IMR-90 (cell line): ENCODE data around the gene XRCC3. TPM values are rescaled to one million over a fixed set of nuclear protein-coding genes. Genes with fewer than 3 reads are reported as not detected.

Source experiments
- ATAC-seq: fragments of 200-7000 bp; cut with Tn5 transposase; 2 replicates; pipeline ENCODE4 v1.9.1; 2020; ENCODE audit warnings: low read depth, mild to moderate bottlenecking, moderate library complexity
- BruUV-seq: library from RNA; stranded (reverse); fragments of 400-500 nt; replicated peaks from 2 replicates; lab custom pipeline; 2021; lab: Mats Ljungman, UMichigan
- CTCF ChIA-PET: fragments of 300-600 bp; formaldehyde crosslinking; extraction: SDS; loops from one replicate; lab custom pipeline; 2021; ENCODE audit warnings: antibody characterized with exemption; lab: Yijun Ruan, JAX
- POLR2A ChIA-PET: fragments of 300-600 bp; sonication (Branson Sonifier 250); formaldehyde crosslinking; loops from one replicate; lab custom pipeline; 2022; ENCODE audit warnings: antibody characterized with exemption; ENCODE audit not compliant: unreplicated experiment; lab: Charles Lee
- DNase-seq: peaks from one replicate; pipeline ENCODE4 v3.0.0; 2013
- H2AFZ ChIP-seq: replicated peaks from 2 replicates; pipeline ENCODE3; 2013; ENCODE audit warnings: low read length, mild to moderate bottlenecking; ENCODE audit not compliant: poor library complexity
- H2AK5ac ChIP-seq: 2 replicates; pipeline ENCODE4 v1.6.1; 2013; ENCODE audit warnings: low read depth, low read length, inconsistent platforms
- H2AK9ac ChIP-seq: replicated peaks from 2 replicates; pipeline ENCODE3; 2013; ENCODE audit warnings: mild to moderate bottlenecking, low read depth, low read length, moderate library complexity; ENCODE audit not compliant: poor library complexity
- H2BK120ac ChIP-seq: 2 replicates; pipeline ENCODE4 v1.6.1; 2013; ENCODE audit warnings: low read depth, low read length, inconsistent platforms
- H2BK15ac ChIP-seq: 3 replicates; pipeline ENCODE4 v1.6.1; 2013; ENCODE audit warnings: low read depth, low read length, inconsistent platforms
- H2BK20ac ChIP-seq: 2 replicates; pipeline ENCODE4 v1.6.1; 2013; ENCODE audit warnings: low read depth, mild to moderate bottlenecking, inconsistent platforms, low read length, moderate library complexity
- H2BK5ac ChIP-seq: 2 replicates; pipeline ENCODE4 v1.6.1; 2013; ENCODE audit warnings: mild to moderate bottlenecking, low read depth, low read length, inconsistent platforms; ENCODE audit not compliant: poor library complexity, severe bottlenecking
- H3K14ac ChIP-seq: replicated peaks from 2 replicates; pipeline ENCODE4 v1.6.1; 2013; ENCODE audit warnings: low read depth, low read length, inconsistent platforms
- H3K18ac ChIP-seq: 2 replicates; pipeline ENCODE4 v1.6.1; 2013; ENCODE audit warnings: low read depth, low read length, control low read depth
- H3K23ac ChIP-seq: 2 replicates; pipeline ENCODE4 v1.6.1; 2013; ENCODE audit warnings: low read depth, low read length, inconsistent platforms
- H3K27ac ChIP-seq: 2 replicates; pipeline ENCODE4 v1.5.1; 2013; ENCODE audit warnings: mild to moderate bottlenecking, control low read depth, low read length; ENCODE audit not compliant: insufficient read depth
- H3K27me3 ChIP-seq: 2 replicates; pipeline ENCODE4 v1.6.1; 2013; ENCODE audit warnings: low read length; ENCODE audit not compliant: control insufficient read depth, insufficient read depth
- H3K36me3 ChIP-seq: 2 replicates; pipeline ENCODE4 v1.6.1; 2013; ENCODE audit warnings: low read length, mixed read lengths; ENCODE audit not compliant: control insufficient read depth, insufficient read depth
- H3K4ac ChIP-seq: 2 replicates; pipeline ENCODE4 v1.6.1; 2013; ENCODE audit warnings: low read depth, low read length, inconsistent platforms
- H3K4me1 ChIP-seq: 2 replicates; pipeline ENCODE4 v1.6.1; 2013; ENCODE audit warnings: low read length, mixed read lengths; ENCODE audit not compliant: control insufficient read depth, insufficient read depth
- H3K4me2 ChIP-seq: 2 replicates; pipeline ENCODE4 v1.6.1; 2013; ENCODE audit warnings: low read depth, mild to moderate bottlenecking, control low read depth, low read length, moderate library complexity
- H3K4me3 ChIP-seq: 2 replicates; pipeline ENCODE4 v1.5.1; 2013; ENCODE audit warnings: low read depth, mild to moderate bottlenecking, control low read depth, low read length, moderate library complexity; ENCODE audit not compliant: insufficient read depth
- H3K56ac ChIP-seq: 2 replicates; pipeline ENCODE4 v1.6.1; 2013; ENCODE audit warnings: low read length, inconsistent platforms; ENCODE audit not compliant: insufficient read depth; ENCODE audit errors: extremely low read depth
- H3K79me1 ChIP-seq, 2 experiments: 2 replicates each; pipeline ENCODE4 v1.6.1; 2013; ENCODE audit warnings: low read length in 2 of 2, inconsistent platforms in 1 of 2, low read depth in 1 of 2
- H3K9ac ChIP-seq: 2 replicates; pipeline ENCODE4 v1.6.1; 2013; ENCODE audit warnings: low read depth, low read length, control low read depth
- H3K9me1 ChIP-seq: 2 replicates; pipeline ENCODE4 v1.6.1; 2013; ENCODE audit warnings: low read length, inconsistent platforms; ENCODE audit not compliant: insufficient read depth
- H3K9me3 ChIP-seq: 2 replicates; pipeline ENCODE4 v1.6.1; 2013; ENCODE audit warnings: low read length; ENCODE audit not compliant: control insufficient read depth, insufficient read depth
- H4K20me1 ChIP-seq: 2 replicates; pipeline ENCODE4 v1.6.1; 2013; ENCODE audit warnings: low read length, inconsistent platforms; ENCODE audit not compliant: insufficient read depth
- H4K5ac ChIP-seq: 2 replicates; pipeline ENCODE4 v1.6.1; 2013; ENCODE audit warnings: mild to moderate bottlenecking, low read depth, low read length, control low read depth
- H4K8ac ChIP-seq, 2 experiments: 2 replicates each; pipeline ENCODE4 v1.6.1; 2013; ENCODE audit warnings: low read depth in 2 of 2, low read length in 2 of 2, control low read depth in 1 of 2, inconsistent platforms in 1 of 2
- H4K91ac ChIP-seq: 2 replicates; pipeline ENCODE4 v1.6.1; 2013; ENCODE audit warnings: low read depth, low read length, inconsistent platforms; ENCODE audit not compliant: insufficient read depth
- BHLHE40 ChIP-seq: fragments of 150-350 bp; IDR thresholded peaks from 2 replicates; pipeline ENCODE4 v1.6.1; 2016; ENCODE audit warnings: mild to moderate bottlenecking, low read depth, low read length
- CEBPB ChIP-seq: IDR thresholded peaks from 2 replicates; pipeline ENCODE4 v1.6.1; 2012; ENCODE audit warnings: low read depth, low read length, improper control_type of control experiment
- CHD1 ChIP-seq: IDR thresholded peaks from 2 replicates; pipeline ENCODE4 v1.6.1; 2012; ENCODE audit warnings: low read depth, low read length, improper control_type of control experiment
- ELK1 ChIP-seq: fragments of 150-350 bp; IDR thresholded peaks from 2 replicates; pipeline ENCODE4 v1.6.1; 2016; ENCODE audit warnings: low read depth, mild to moderate bottlenecking, low read length, moderate library complexity, borderline replicate concordance
- FOS ChIP-seq: fragments of 150-350 bp; IDR thresholded peaks from 2 replicates; pipeline ENCODE4 v1.6.1; 2016; ENCODE audit warnings: low read depth, low read length
- MAFK ChIP-seq: IDR thresholded peaks from 2 replicates; pipeline ENCODE4 v1.6.1; 2012; ENCODE audit warnings: low read depth, low read length, improper control_type of control experiment
- MXI1 ChIP-seq: IDR thresholded peaks from 2 replicates; pipeline ENCODE4 v1.6.1; 2012; ENCODE audit warnings: low read depth, mild to moderate bottlenecking, low read length, moderate library complexity, borderline replicate concordance
- NFE2L2 ChIP-seq: fragments of 150-350 bp; IDR thresholded peaks from 2 replicates; pipeline ENCODE4 v1.6.1; 2016; ENCODE audit warnings: low read depth, mild to moderate bottlenecking, low read length
- POLR2A ChIP-seq: IDR thresholded peaks from 2 replicates; pipeline ENCODE4 v1.6.1; 2012; ENCODE audit warnings: mild to moderate bottlenecking, low read depth, low read length
- RAD21 ChIP-seq: IDR thresholded peaks from 2 replicates; pipeline ENCODE4 v1.6.1; 2012; ENCODE audit warnings: low read length, improper control_type of control experiment
- RCOR1 ChIP-seq: IDR thresholded peaks from 2 replicates; pipeline ENCODE4 v1.6.1; 2012; ENCODE audit warnings: mild to moderate bottlenecking, low read length, improper control_type of control experiment; ENCODE audit not compliant: insufficient replicate concordance
- RFX5 ChIP-seq: IDR thresholded peaks from 2 replicates; pipeline ENCODE4 v1.8.0; 2012; ENCODE audit warnings: low read depth, mild to moderate bottlenecking, low read length, moderate library complexity
- SMC3 ChIP-seq: fragments of 150-350 bp; IDR thresholded peaks from 2 replicates; pipeline ENCODE4 v1.6.1; 2016; ENCODE audit warnings: low read depth, mild to moderate bottlenecking, antibody characterized with exemption, low read length, moderate library complexity
- WGBS, 2 experiments: methylation state at CpG; one replicate each; pipeline versions ENCODE4 v1.1.5 to v1.1.7; 2013; ENCODE audit warnings: missing lambda C conversion rate in 2 of 2; ENCODE audit not compliant: insufficient read length in 1 of 2; ENCODE audit errors: extremely low coverage in 2 of 2; 5-methylcytosine and 5-hydroxymethylcytosine counted together
- dilution Hi-C: fragments of 300-500 bp; cut with HindIII; formaldehyde crosslinking; loops from one replicate; pipeline ENCODE4 v1.14.3; 2018; ENCODE audit warnings: low sequenced_read_pairs; ENCODE audit not compliant: unreplicated experiment
- in situ Hi-C: fragments of 300-500 bp; cut with MboI; formaldehyde crosslinking; loops from 3 replicates; pipeline ENCODE4 v1.14.3; 2019; ENCODE audit warnings: low sequenced_read_pairs, inconsistent platforms, mixed read lengths
- intact Hi-C: fragments of 100-400 bp; cut with micrococcal nuclease; formaldehyde crosslinking; loops from 2 replicates; pipeline ENCODE4 v1.10.0; 2022
- polyA plus RNA-seq, 3 experiments: library from polyadenylated mRNA; depleted of rRNA; stranded (reverse); fragments of >200 nt; gene quantifications; 2 replicates each; pipeline ENCODE4 v1.2.3, GENCODE V29; 2012; ENCODE audit warnings: low replicate concordance in 1 of 3
- total RNA-seq: library from RNA; depleted of rRNA; stranded (reverse); fragments of >200 nt; gene quantifications from 2 replicates; pipeline ENCODE4 v1.2.3, GENCODE V29; 2012
- TF ChIP-seq, protein P1 (sequence below): fragments of 150-350 bp; IDR thresholded peaks from 2 replicates; pipeline ENCODE4 v1.6.1; 2017; ENCODE audit warnings: mild to moderate bottlenecking, antibody characterized with exemption, low read length, low read depth
- TF ChIP-seq, protein P2 (sequence below): conservative IDR thresholded peaks from 2 replicates; pipeline ENCODE4 v1.5.1; 2012; ENCODE audit warnings: mild to moderate bottlenecking, low read depth, low read length, improper control_type of control experiment

Gene XRCC3
- total and polyA plus RNA-seq, 2 of the 4 experiments (the other 2 are of a cell fraction) = 8.1 to 9.5 TPM

- Histone ChIP-seq H3K9me3 (no peaks in the 10 kb centered on the region), H3K9me1 (peaks cover 4% of the 10 kb centered on the region), H2AK9ac (peak overlapping the region; percentile 11), H3K4me3 (no peak overlapping the region), H3K18ac (no peak overlapping the region), H3K27me3 (no peaks in the 10 kb centered on the region), H3K14ac (no peak overlapping the region), H3K4ac (no peak overlapping the region), H4K8ac (no peak overlapping the region), H3K56ac (no peak overlapping the region), H4K91ac (no peak overlapping the region), H2AFZ (no peak overlapping the region), H3K4me1 (peaks cover 6% of the 10 kb centered on the region), H3K36me3 (peaks cover 7% of the 10 kb centered on the region), H2BK5ac (no peak overlapping the region), H2BK20ac (no peak overlapping the region), H3K79me1 (peaks cover 28 to 74% of the 10 kb centered on the region in 2 experiments), H2AK5ac (no peak overlapping the region), H3K4me2 (no peak overlapping the region), H2BK15ac (no peak overlapping the region), H2BK120ac (no peak overlapping the region), H3K27ac (no peak overlapping the region), H4K20me1 (peaks cover 26% of the 10 kb centered on the region), H4K5ac (no peak overlapping the region), H3K9ac (no peak overlapping the region), H3K23ac (no peak overlapping the region)
- ATAC-seq (no peak), DNase-seq (no peak)
- no TSS peak for BruUV-seq
- ChIA-PET POLR2A (no interaction called here), CTCF (interaction anchor here (1.0 kb wide), 1 partner anchor 11 kb away, joined by 4 read pairs; no protein-coding TSS in a partner anchor)
- WGBS, 2 experiments = 85% methylated on average over 11 of the region's 18 CpGs; no CpG with 5 or more reads in 1 of the 2 experiments
- in situ Hi-C loops (no loop called here), intact Hi-C loops (no loop called here), dilution Hi-C loops (no loop called here)
- TF ChIP-seq, protein P1, sequence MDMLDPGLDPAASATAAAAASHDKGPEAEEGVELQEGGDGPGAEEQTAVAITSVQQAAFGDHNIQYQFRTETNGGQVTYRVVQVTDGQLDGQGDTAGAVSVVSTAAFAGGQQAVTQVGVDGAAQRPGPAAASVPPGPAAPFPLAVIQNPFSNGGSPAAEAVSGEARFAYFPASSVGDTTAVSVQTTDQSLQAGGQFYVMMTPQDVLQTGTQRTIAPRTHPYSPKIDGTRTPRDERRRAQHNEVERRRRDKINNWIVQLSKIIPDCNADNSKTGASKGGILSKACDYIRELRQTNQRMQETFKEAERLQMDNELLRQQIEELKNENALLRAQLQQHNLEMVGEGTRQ = no peak
- TF ChIP-seq, protein P2, sequence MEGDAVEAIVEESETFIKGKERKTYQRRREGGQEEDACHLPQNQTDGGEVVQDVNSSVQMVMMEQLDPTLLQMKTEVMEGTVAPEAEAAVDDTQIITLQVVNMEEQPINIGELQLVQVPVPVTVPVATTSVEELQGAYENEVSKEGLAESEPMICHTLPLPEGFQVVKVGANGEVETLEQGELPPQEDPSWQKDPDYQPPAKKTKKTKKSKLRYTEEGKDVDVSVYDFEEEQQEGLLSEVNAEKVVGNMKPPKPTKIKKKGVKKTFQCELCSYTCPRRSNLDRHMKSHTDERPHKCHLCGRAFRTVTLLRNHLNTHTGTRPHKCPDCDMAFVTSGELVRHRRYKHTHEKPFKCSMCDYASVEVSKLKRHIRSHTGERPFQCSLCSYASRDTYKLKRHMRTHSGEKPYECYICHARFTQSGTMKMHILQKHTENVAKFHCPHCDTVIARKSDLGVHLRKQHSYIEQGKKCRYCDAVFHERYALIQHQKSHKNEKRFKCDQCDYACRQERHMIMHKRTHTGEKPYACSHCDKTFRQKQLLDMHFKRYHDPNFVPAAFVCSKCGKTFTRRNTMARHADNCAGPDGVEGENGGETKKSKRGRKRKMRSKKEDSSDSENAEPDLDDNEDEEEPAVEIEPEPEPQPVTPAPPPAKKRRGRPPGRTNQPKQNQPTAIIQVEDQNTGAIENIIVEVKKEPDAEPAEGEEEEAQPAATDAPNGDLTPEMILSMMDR = no peak
- TF ChIP-seq RCOR1 (no peak), MXI1 (no peak), POLR2A (no peak), RAD21 (no peak), FOS (no peak), CEBPB (no peak), NFE2L2 (no peak), ELK1 (no peak), BHLHE40 (no peak), MAFK (no peak), RFX5 (no peak), SMC3 (no peak), CHD1 (no peak)
Measured at GRCh38 chr14:103713304-103714062, 1.8 kb downstream of the XRCC3 start.
